ENCODE measurements around the gene ARID3B. TPM values are rescaled to one million over a fixed set of nuclear protein-coding genes. Genes with fewer than 3 reads are reported as not detected.
"Not testable (repeated sequence)": the region's sequence is repeated elsewhere in the genome, so short reads cannot be mapped to it uniquely, and the experiment has no call there.

ARID3B gene, protein sequence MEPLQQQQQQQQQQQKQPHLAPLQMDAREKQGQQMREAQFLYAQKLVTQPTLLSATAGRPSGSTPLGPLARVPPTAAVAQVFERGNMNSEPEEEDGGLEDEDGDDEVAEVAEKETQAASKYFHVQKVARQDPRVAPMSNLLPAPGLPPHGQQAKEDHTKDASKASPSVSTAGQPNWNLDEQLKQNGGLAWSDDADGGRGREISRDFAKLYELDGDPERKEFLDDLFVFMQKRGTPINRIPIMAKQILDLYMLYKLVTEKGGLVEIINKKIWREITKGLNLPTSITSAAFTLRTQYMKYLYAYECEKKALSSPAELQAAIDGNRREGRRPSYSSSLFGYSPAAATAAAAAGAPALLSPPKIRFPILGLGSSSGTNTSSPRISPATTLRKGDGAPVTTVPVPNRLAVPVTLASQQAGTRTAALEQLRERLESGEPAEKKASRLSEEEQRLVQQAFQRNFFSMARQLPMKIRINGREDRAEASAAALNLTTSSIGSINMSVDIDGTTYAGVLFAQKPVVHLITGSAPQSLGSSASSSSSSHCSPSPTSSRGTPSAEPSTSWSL
- 1.8 and 3.2 TPM in 2 replicates for total RNA-seq

DNA sequence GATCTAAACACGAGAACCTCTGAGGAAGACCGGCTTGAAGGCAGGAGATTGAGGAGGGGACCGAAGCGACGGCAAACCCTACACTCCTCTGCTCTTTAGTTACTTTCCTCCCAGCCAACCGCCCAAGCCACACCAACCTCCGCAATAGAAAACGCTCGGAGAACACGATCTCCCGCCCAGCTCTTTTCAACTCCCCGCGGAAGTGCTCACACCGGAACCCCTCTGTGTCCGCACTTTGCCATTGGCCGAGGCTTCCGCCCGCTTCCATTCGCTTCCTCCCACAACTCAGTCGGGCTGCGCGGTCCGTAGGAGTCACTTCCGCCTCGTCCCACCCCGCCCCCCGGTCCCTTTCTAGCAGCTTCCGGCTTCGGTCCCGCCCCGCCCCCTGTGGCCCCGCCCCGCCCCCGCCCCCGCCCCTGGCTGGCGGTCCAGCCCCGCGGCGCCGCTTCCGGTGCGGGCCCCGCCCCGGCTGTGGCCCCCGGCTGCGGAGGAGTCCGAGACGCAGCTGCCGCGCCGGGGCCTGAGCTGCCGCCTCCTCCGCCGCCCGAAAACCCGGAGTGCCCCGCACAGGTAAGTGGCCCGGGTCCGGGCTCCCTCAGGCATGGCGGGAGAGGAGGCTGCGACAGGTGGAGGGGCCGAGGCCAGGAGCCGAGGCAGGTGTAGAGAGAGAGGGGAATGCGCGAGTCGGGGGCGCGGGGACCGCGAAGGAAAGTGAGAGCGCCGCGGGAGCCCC lies at the start of gene ARID3B:
TSS of gene ARID3B (plus strand) at position 460 of the 733 bp plus-strand sequence. CDS start 2,717 bp downstream, outside the sequence.
- DNase-seq (ENCODE audit: low read depth in 2 of 2), result peak; percentile 94 to 98

GRCh38 chr15:74496648-74497047 lies 44.4 kb upstream of the ARID3B start:
- no peak for DNase-seq (ENCODE audit: low read depth in 2 of 2)

GRCh38 chr15:74497584-74497983 lies 43.4 kb upstream of the ARID3B start:
- DNase-seq (ENCODE audit: low read depth in 2 of 2), result peak in 1 of 2 donors; percentile 19

DNA sequence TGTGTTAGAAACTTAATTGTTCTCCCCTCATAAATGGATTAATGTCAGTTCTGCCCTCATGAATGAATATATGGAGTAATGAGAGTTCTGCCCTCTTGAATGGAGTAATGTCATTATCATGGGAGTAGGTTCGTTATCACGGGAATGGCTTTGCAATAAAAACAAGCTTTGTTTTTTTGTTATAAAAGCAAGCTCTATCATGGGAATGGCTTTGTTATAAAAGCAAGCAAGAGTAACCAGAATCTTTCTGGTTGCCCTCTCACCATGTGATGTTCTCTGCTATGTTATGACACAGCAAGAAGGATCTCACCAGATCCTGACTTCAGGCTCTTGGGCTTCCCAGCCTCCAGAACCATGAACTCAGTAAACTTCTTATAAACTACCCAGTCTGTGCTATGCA lies 41.7 kb upstream of the ARID3B start:
- no peak for DNase-seq (ENCODE audit: low read depth in 2 of 2)

DNA sequence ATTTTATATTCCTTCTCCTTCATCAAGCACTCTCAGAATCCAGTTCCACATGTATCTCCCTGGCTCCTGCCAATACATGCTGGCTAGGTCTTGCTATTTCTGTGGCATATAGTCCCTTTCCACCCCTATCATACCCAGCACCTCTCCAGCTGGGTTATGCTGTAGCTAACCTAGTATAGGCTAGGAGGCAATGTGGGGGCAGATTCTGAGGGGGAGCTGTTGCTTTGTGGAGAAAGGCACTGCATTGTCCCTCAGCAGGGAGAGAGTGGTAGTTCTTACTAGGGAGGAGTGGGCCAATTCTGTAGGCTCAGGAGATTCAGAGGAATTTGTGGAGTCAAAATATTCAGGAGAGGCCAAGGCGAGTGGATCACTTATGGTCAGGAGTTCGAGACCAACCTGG lies 40.6 kb upstream of the ARID3B start:
- DNase-seq (ENCODE audit: low read depth in 2 of 2), result no peak

DNA sequence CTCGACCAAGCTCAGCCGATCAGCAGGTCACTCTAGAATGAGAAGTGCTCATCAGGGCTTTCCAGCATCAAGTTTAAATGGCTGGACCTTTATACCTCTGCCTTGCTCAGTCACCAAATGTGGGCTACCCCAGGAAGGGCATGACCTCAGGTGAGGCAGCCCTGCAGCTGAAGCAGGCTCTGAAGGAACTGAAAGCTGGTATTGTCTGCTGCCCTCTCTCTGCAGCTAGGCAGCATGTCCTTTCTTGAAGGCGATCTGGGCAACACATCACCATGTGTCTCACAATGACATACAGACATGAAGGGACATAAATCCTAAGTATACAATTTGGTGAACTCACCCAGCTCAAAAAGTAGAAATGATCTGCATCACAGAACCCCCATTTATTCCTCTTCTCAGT lies 38.7 kb upstream of the ARID3B start:
- DNase-seq (ENCODE audit: low read depth in 2 of 2), result no peak

DNA sequence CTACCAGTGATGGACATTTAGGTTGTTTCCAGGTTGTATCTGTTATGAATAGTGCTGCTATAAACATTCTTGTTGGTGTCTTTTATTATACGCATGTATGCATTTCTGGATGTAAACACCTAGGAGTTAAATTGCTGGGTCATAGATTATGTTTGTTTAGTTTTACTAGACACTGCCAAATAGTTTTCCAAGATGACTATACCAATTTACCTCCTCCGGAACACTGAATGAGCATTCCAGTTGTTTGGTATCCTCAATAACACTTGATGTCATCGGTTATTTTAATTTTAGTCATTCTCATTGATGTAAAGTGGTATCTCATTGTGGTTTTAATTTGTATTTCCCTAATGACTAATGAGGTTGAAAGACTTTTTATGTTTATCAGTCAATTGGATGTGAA lies 36.6 kb upstream of the ARID3B start:
- DNase-seq (ENCODE audit: low read depth in 2 of 2), result no peak

GRCh38 chr15:74504836-74505235 lies 36.2 kb upstream of the ARID3B start:
- no peak for DNase-seq (ENCODE audit: low read depth in 2 of 2)

DNA sequence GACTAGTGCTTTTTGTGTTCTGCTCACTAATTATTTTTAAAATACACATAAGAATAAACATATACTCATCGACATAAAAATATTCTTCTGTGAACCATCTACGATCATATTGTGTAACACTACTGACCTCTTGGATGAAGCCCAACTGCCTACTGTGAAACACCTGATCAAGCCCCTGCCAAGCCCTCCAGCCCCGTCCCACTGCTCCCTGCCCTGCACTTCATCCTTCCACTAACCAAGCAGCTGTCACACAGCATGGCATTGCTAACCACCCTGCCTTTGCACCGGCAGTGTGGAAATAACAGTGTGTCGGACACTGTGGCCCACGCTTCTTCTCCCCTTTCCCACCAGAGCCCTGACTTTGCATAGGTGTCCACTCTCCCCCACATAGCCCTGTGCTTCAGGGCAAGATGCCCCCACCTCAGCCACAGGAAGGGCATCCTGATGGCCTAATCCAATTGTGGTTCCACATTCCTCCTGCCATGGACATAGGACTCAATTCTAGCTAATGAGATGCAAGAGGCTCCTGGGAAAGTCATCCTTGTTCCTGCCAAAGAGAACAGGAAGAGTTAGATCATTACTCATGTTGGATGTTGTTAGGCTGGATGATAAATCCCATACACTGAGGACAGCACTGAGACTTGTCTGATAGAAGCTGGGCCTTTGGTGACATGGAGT lies 35.0 kb upstream of the ARID3B start:
- DNase-seq (ENCODE audit: low read depth in 2 of 2), result peak in 1 of 2 donors; percentile 26

DNA sequence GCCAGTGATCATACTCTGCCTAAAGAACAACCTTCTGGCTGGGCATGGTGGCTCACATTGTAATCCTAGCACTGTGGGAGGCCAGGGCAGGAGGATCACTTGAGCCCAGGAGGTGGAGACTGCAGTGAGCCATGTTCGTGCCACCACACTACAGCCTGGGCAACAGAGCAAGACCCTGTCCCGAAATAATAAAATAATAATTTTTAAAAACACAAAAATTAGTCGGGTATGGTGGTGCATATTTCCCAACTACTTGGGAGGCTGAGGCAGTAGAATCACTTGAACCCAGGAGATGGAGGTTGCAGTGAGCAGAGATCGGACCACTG lies 34.5 kb upstream of the ARID3B start:
- no peak for DNase-seq (ENCODE audit: low read depth in 2 of 2)

DNA sequence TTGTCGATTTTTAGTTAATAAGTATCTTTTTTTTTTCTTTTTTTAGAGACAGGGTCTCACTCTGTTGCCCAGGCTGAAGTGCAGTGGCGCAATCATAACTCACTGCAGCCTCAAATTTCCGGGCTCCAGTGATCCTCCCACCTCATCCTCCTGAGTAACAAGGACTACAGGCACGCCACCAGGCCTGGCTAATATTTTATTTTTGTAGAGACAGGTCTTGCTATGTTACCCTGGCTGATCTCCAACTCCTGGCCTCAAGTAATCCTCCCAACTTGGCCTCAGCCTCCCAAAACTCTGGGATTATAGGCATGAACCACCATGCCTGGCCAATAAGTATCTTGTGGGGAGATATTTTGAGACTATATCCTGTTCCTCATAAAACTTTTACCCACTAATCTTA lies 29.4 kb upstream of the ARID3B start:
- DNase-seq (ENCODE audit: low read depth in 2 of 2), result no peak

- not testable (repeated sequence) for DNase-seq (ENCODE audit: low read depth in 2 of 2)
These were observed 27.0 kb upstream of the ARID3B start for GRCh38 chr15:74514059-74514458.

GRCh38 chr15:74517096-74517495 lies 23.9 kb upstream of the ARID3B start:
- DNase-seq (ENCODE audit: low read depth in 2 of 2), result no peak

DNA sequence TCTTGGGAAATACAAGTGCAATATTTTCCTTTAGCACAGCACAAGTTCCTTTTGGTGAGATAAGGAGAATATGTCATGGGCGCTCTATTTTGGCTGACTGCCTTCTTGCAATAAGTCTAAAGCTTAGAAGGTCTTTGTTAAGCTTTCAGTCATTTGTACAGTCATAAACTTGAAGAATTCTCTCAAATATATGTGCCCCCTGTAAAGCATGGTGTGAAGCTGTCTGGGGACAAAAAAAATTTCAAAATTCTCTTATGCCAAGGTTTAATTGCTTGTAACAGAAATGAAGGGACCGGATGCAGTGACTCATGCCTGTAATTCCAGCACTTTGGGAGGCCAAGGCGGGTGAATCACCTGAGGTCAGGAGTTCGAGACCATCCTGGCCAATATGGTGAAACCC lies 21.7 kb upstream of the ARID3B start:
- DNase-seq (ENCODE audit: low read depth in 2 of 2), result no peak

GRCh38 chr15:74520407-74520806 lies 20.6 kb upstream of the ARID3B start:
- no peak for DNase-seq (ENCODE audit: low read depth in 2 of 2)

GRCh38 chr15:74523982-74524381 lies 17.0 kb upstream of the ARID3B start:
- no peak for DNase-seq (ENCODE audit: low read depth in 2 of 2)

GRCh38 chr15:74525309-74525708 lies 15.7 kb upstream of the ARID3B start:
- peak in 1 of 2 donors; percentile 65 for DNase-seq (ENCODE audit: low read depth in 2 of 2)

DNA sequence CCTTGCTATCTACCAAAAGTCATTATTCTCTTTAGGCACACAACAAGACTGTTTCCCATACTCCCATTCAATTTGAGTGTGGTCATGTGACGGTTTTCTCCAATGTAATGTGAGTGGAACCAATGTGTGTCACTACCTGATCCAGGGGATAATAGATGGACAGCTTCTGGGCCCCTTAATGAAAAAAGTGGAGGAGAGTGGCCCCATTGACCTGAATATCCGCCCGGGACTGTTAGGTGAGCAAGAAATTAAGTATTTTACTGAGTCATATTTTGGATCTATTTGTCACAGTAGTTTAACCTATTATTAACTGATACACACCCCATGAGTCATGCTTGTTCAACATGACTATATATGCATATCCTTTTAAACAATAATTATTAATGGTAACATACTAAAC lies 15.1 kb upstream of the ARID3B start:
- DNase-seq (ENCODE audit: low read depth in 2 of 2), result peak in 1 of 2 donors; percentile 73

GRCh38 chr15:74528876-74529275 lies 12.1 kb upstream of the ARID3B start:
- DNase-seq (ENCODE audit: low read depth in 2 of 2), result no peak

GRCh38 chr15:74529921-74530320 lies 11.1 kb upstream of the ARID3B start:
- peak in 1 of 2 donors; percentile 28 for DNase-seq (ENCODE audit: low read depth in 2 of 2)

DNA sequence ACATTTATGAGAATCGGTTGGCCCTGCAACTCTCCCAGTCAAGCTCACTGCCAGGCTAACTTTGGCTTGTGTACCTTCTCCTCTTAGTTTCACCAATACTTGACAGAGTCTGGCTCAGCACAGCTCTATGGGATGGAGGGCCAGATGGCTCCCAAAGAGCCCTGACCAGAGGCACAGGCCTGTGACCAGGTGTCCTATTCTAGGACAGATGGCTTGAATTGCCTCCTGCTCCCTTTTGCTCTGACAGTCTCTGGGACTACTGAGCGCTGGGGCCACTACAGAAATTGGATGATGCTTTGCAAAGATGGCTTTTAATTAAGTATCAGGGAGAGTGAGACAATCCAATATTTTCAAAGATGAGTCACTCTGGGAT lies 10.3 kb upstream of the ARID3B start:
- DNase-seq (ENCODE audit: low read depth in 2 of 2), result no peak

DNA sequence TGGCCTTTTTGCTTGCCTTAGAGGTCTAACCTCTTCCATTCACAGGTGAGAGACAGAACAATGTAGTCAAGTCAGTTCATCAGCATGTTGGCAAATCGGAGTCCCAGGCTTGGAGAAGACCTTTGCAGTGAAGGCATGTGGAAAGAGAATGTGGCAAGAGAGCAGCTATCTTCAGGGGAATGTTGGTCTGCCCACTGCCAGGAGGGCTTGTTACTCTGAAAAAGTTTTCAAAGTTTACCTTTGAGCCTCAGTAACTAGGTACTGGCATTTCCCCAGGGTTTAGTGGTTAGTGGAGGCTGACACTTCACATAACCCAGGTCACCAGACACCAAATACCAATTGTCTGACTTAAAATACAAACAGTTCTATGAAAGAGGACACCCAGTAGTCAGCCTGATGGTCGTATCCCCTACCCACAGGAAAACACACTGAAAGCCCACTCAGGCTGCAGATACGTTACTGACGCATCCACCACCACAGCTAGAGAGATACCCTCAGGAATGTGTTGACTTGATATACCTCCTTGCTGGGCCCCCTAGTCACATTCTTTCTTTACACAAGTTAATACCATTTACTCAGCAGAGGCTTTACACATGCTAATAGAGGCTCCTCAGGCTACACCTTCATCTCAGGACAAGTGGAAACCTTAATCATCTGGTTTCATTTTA lies 9.7 kb upstream of the ARID3B start:
- DNase-seq (ENCODE audit: low read depth in 2 of 2), result no peak
